ENCODE results near the gene SCYGR8. TPM values are rescaled to one million over a fixed set of nuclear protein-coding genes. Genes with fewer than 3 reads are reported as not detected.
A peak's percentile ranks its signal among the peaks of the same experiment; 100 is the strongest.
"Not testable (repeated sequence)": the region's sequence is repeated elsewhere in the genome, so short reads cannot be mapped to it uniquely, and the experiment has no call there.

The SCYGR8 gene
- total and polyA plus RNA-seq, 4 donors, result not detected

DNA sequence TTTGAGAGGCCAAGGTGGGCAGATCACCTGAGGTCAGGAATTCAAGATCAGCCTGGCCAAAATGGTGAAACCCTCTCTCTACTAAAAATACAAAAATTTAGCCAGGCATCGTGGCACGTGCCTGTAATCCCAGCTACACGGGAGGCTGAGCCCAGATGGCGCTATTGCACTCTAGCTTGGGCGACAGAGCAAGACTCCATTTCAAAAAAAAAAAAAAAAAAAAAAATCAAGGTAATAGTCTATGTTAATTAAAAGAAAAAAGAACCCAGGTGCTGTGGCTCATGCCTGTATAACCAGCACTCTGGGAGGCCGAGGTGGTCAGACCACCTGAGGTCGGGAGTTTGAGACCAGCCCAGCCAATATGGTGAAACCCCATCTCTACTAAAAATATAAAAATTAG is 5.0 kb upstream of the SCYGR8 start:
- intact Hi-C loops (cut with DNase I); DNase-seq; ATAC-seq (ENCODE audit: low FRiP score): not testable (repeated sequence)

GRCh38 chr2:227748079-227748478 is 2.4 kb downstream of the SCYGR8 start:
- intact Hi-C loops (cut with DNase I), result no loop called here
- no peaks in the 10 kb centered on the region for H3K9me3 ChIP-seq (ENCODE audit: control insufficient read depth, low read length)
- 45 to 52% methylated on average over 6 of the region's 6 CpGs for WGBS, 2 donors
- no peaks in the 10 kb centered on the region for H3K36me3 ChIP-seq (ENCODE audit: control insufficient read depth in 1 of 2, insufficient read depth in 2 of 2, low read length in 1 of 2)
- no peaks in the 10 kb centered on the region for H3K4me1 ChIP-seq (ENCODE audit: control insufficient read depth in 1 of 2, insufficient read depth in 2 of 2, low read length in 2 of 2)
- no peak overlapping the region for H3K27ac ChIP-seq (ENCODE audit: low read depth in 1 of 2, low read length in 2 of 2)
- DNase-seq, result no peak
- H3K27me3 ChIP-seq (ENCODE audit: control insufficient read depth in 1 of 2, insufficient read depth in 2 of 2, low read length in 1 of 2), result no peaks in the 10 kb centered on the region
- no peak for ATAC-seq (ENCODE audit: low FRiP score)
- H3K4me3 ChIP-seq (ENCODE audit: low read length in 2 of 2), result no peak overlapping the region

More for the DNA sequence above, 5.0 kb upstream of the SCYGR8 start:
- not testable (repeated sequence) for H3K4me1 ChIP-seq (ENCODE audit: control insufficient read depth in 1 of 2, insufficient read depth in 2 of 2, low read length in 2 of 2); H3K9me3 ChIP-seq (ENCODE audit: control insufficient read depth, low read length); H3K27ac ChIP-seq (ENCODE audit: low read depth in 1 of 2, low read length in 2 of 2); H3K27me3 ChIP-seq (ENCODE audit: control insufficient read depth in 1 of 2, insufficient read depth in 2 of 2, low read length in 1 of 2); H3K36me3 ChIP-seq (ENCODE audit: control insufficient read depth in 1 of 2, insufficient read depth in 2 of 2, low read length in 1 of 2); H3K4me3 ChIP-seq (ENCODE audit: low read length in 2 of 2)
- 58 to 76% methylated on average over 7 of the region's 7 CpGs for WGBS, 2 donors

GRCh38 chr2:227756261-227756660 is 10.6 kb downstream of the SCYGR8 start:
- H3K36me3 ChIP-seq (ENCODE audit: control insufficient read depth in 1 of 2, insufficient read depth in 2 of 2, low read length in 1 of 2); H3K27ac ChIP-seq (ENCODE audit: low read depth in 1 of 2, low read length in 2 of 2); H3K4me3 ChIP-seq (ENCODE audit: low read length in 2 of 2); DNase-seq; H3K9me3 ChIP-seq (ENCODE audit: control insufficient read depth, low read length); H3K27me3 ChIP-seq (ENCODE audit: control insufficient read depth in 1 of 2, insufficient read depth in 2 of 2, low read length in 1 of 2); ATAC-seq (ENCODE audit: low FRiP score); intact Hi-C loops (cut with DNase I); H3K4me1 ChIP-seq (ENCODE audit: control insufficient read depth in 1 of 2, insufficient read depth in 2 of 2, low read length in 2 of 2): not testable (repeated sequence)
- 71% methylated on average over 4 of the region's 4 CpGs for WGBS, 2 donors

DNA sequence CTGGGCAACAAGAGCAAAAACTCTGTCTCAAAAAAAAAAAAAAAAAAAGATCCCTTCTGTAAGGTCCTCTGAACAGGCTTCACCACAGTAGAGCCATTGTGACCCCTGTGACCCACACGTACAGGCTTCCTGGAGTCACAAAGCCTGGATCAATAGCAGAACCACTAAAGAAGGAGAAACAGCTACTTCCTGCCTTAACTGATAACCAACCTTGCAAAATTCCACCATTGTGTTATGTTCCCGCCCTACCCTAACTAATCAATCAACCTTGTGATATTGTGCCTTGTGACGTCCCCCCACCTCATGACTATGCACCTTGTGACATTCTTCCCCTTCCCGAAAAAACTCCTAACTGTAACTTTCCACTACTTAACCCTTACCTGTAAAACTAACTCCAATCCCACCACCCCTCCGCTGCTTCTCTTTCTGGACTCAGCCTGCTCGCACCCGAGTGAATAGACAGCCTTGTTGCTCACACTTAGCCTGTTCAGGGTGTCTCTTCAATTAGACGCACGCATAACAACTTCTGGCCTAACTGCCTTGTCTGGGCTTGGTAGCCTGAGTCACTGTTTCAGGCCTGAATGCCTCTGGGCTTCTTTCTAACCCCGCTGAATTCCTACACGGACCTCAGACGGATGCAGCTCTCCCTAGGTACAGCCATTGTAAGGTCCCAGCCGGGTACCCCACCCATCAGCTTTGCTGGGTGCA is 13.9 kb downstream of the SCYGR8 start:
- WGBS, 2 donors, result 83 to 84% methylated on average over 13 of the region's 13 CpGs
- no peak overlapping the region for H3K27ac ChIP-seq (ENCODE audit: low read depth in 1 of 2, low read length in 2 of 2)
- no peak for ATAC-seq (ENCODE audit: low FRiP score)
- H3K4me3 ChIP-seq (ENCODE audit: low read length in 2 of 2), result no peak overlapping the region
- H3K27me3 ChIP-seq (ENCODE audit: control insufficient read depth in 1 of 2, insufficient read depth in 2 of 2, low read length in 1 of 2), result no peaks in the 10 kb centered on the region
- DNase-seq, result no peak
- H3K4me1 ChIP-seq (ENCODE audit: control insufficient read depth in 1 of 2, insufficient read depth in 2 of 2, low read length in 2 of 2), result no peaks in the 10 kb centered on the region
- no peaks in the 10 kb centered on the region for H3K9me3 ChIP-seq (ENCODE audit: control insufficient read depth, low read length)
- intact Hi-C loops (cut with DNase I), result loop anchor here in 1 of 2 donors (10.0 kb wide), 1 partner anchor 285 kb away; the partner anchor contains the start of gene AGFG1
- no peaks in the 10 kb centered on the region for H3K36me3 ChIP-seq (ENCODE audit: control insufficient read depth in 1 of 2, insufficient read depth in 2 of 2, low read length in 1 of 2)

- no peaks in the 10 kb centered on the region for H3K36me3 ChIP-seq (ENCODE audit: control insufficient read depth in 1 of 2, insufficient read depth in 2 of 2, low read length in 1 of 2)
- H3K4me3 ChIP-seq (ENCODE audit: low read length in 2 of 2), result no peak overlapping the region
- intact Hi-C loops (cut with DNase I), result loop anchor here in 1 of 2 donors (10.0 kb wide), 1 partner anchor 287 kb away; the partner anchor contains the start of gene AGFG1
- no peak for DNase-seq
- 55 to 57% methylated on average over 6 of the region's 6 CpGs for WGBS, 2 donors
- no peaks in the 10 kb centered on the region for H3K4me1 ChIP-seq (ENCODE audit: control insufficient read depth in 1 of 2, insufficient read depth in 2 of 2, low read length in 2 of 2)
- no peaks in the 10 kb centered on the region for H3K27me3 ChIP-seq (ENCODE audit: control insufficient read depth in 1 of 2, insufficient read depth in 2 of 2, low read length in 1 of 2)
- H3K9me3 ChIP-seq (ENCODE audit: control insufficient read depth, low read length), result no peaks in the 10 kb centered on the region
- H3K27ac ChIP-seq (ENCODE audit: low read depth in 1 of 2, low read length in 2 of 2), result no peak overlapping the region
- ATAC-seq (ENCODE audit: low FRiP score), result no peak
Observed at GRCh38 chr2:227761740-227762476, 16.2 kb downstream of the SCYGR8 start.

DNA sequence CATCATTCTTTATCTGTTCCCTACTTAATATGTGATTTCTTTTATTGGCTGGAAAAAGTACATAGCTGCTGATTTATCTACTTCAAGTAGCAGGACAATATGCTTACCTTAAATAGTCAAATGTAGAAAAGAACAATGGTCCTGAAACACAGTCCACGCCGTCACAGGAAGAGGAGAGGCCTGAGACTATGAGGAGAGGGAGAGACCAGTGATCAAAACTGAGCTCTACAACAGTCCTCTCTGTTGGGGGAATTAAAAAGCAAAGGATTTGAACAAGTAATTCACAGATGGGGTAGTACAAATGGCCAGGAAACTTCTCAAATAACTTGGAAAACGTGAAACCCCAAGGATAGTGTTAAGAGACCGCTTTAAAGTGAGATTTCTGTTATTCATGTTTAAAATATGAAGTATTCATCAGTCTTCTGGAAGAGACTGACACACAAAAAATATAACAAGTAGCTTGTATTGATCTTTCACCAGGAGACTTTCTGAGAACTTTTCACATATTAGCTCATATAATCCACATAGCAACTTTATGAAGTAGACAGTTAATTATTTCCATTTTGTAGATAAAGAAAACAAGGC is 20.2 kb downstream of the SCYGR8 start:
- intact Hi-C loops (cut with DNase I), result loop anchor here (1.0 to 10.0 kb wide), 4 partner anchors 108 to 359 kb away; partner anchors contain the start of gene AGFG1 (in 1 of the 2)
- DNase-seq (no peak), ATAC-seq (ENCODE audit: low FRiP score) (no peak)
- Histone ChIP-seq H3K9me3 (ENCODE audit: control insufficient read depth, low read length) (no peaks in the 10 kb centered on the region), H3K4me1 (ENCODE audit: control insufficient read depth in 1 of 2, insufficient read depth in 2 of 2, low read length in 2 of 2) (no peaks in the 10 kb centered on the region), H3K27me3 (ENCODE audit: control insufficient read depth in 1 of 2, insufficient read depth in 2 of 2, low read length in 1 of 2) (no peaks in the 10 kb centered on the region), H3K27ac (ENCODE audit: low read depth in 1 of 2, low read length in 2 of 2) (no peak overlapping the region), H3K36me3 (ENCODE audit: control insufficient read depth in 1 of 2, insufficient read depth in 2 of 2, low read length in 1 of 2) (no peaks in the 10 kb centered on the region), H3K4me3 (ENCODE audit: low read length in 2 of 2) (no peak overlapping the region)
- 39 to 40% methylated on average over 4 of the region's 4 CpGs for WGBS, 2 donors

DNA sequence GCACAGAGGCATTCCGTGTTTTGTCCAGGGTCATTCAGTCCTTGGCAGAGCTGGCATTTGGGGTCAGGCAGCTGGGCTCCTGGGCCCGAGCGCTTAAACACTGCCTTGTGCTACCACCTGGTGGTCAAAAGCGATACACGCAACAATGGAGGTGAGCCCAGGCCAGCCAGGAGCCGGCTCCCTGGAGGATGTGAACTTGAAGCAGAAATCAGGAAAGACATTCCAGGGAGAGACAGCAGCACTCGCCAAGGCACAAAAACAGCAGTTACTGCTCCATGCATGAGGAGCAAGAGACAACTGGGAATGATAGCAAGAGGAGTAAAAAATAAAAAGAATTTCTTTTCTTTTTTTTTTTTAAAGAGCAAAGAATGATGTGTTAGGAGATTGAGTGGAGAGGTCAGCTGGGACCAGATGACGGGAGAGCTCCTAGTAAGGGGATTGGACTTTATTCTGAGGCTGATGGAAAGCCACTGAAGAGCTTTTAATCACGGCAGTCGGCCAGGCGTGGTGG is 20.7 kb downstream of the SCYGR8 start:
- peak; percentile 82 to 91 for DNase-seq
- Histone ChIP-seq H3K36me3 (ENCODE audit: control insufficient read depth in 1 of 2, insufficient read depth in 2 of 2, low read length in 1 of 2) (no peaks in the 10 kb centered on the region), H3K27me3 (ENCODE audit: control insufficient read depth in 1 of 2, insufficient read depth in 2 of 2, low read length in 1 of 2) (no peaks in the 10 kb centered on the region), H3K4me1 (ENCODE audit: control insufficient read depth in 1 of 2, insufficient read depth in 2 of 2, low read length in 2 of 2) (no peaks in the 10 kb centered on the region), H3K9me3 (ENCODE audit: control insufficient read depth, low read length) (no peaks in the 10 kb centered on the region), H3K27ac (ENCODE audit: low read depth in 1 of 2, low read length in 2 of 2) (no peak overlapping the region), H3K4me3 (ENCODE audit: low read length in 2 of 2) (no peak overlapping the region)
- 20 to 22% methylated on average over 11 of the region's 11 CpGs for WGBS, 2 donors
- intact Hi-C loops (cut with DNase I), result loop anchor here (1.0 to 10.0 kb wide), 4 partner anchors 108 to 359 kb away; partner anchors contain the start of gene AGFG1 (in 1 of the 2)
- ATAC-seq (ENCODE audit: low FRiP score), result peak; percentile 94

DNA sequence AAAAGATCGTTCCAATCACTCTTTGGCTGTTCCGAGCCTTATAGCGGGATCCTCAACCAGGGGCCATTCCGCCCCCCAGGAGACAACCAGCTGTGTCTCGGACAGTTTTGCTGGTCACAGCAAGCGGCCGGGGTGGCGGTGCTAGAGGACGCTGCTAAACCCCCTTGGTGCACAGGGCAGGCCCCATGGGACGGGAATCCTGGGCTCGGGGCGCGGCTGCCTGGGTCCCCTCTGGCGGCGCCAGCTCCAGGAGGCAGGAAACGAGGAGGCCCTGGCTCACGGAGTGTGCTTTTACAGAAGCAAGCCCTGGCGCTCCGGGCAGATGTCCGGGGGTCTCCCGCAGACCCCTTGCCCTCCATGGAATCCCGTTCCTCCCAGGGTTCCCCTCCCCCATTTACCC is 22.1 kb downstream of the SCYGR8 start:
- 91 to 94% methylated on average over 20 to 22 of the region's 22 CpGs for WGBS, 2 donors
- no peaks in the 10 kb centered on the region for H3K9me3 ChIP-seq (ENCODE audit: control insufficient read depth, low read length)

More for the DNA sequence above, 22.1 kb downstream of the SCYGR8 start:
- intact Hi-C loops (cut with DNase I), result loop anchor here in 1 of 2 donors (5.0 to 10.0 kb wide), 3 partner anchors 111 to 361 kb away; partner anchors contain the start of gene AGFG1
- H3K27ac ChIP-seq (ENCODE audit: low read depth in 1 of 2, low read length in 2 of 2), result no peak overlapping the region
- DNase-seq (no peak), ATAC-seq (ENCODE audit: low FRiP score) (peak; percentile 31)
- no peaks in the 10 kb centered on the region for H3K27me3 ChIP-seq (ENCODE audit: control insufficient read depth in 1 of 2, insufficient read depth in 2 of 2, low read length in 1 of 2)
- no peaks in the 10 kb centered on the region for H3K36me3 ChIP-seq (ENCODE audit: control insufficient read depth in 1 of 2, insufficient read depth in 2 of 2, low read length in 1 of 2)
- no peaks in the 10 kb centered on the region for H3K4me1 ChIP-seq (ENCODE audit: control insufficient read depth in 1 of 2, insufficient read depth in 2 of 2, low read length in 2 of 2)
- no peak overlapping the region for H3K4me3 ChIP-seq (ENCODE audit: low read length in 2 of 2)
